Lower leg skin (tissue), 3 donors: ENCODE results near the gene ETS1.

Source experiments
- CTCF ChIP-seq, 3 donors: fragments of 450-650 bp; IDR thresholded peaks; one replicate each; pipeline ENCODE4 v1.5.1; 2016; ENCODE audit warnings: antibody characterized with exemption in 3 of 3, mild to moderate bottlenecking in 3 of 3, moderate library complexity in 2 of 3
- POLR2A ChIP-seq, 2 donors: fragments of 450-650 bp; IDR thresholded peaks; one replicate each; pipeline ENCODE4 v1.6.1; 2016 to 2017; ENCODE audit warnings: antibody characterized with exemption in 2 of 2, mild to moderate bottlenecking in 1 of 2, moderate library complexity in 1 of 2

GRCh38 chr11:128569291-128569690 lies 18.1 kb downstream of the ETS1 start:
- TF ChIP-seq POLR2A (IDR thresholded peaks at IDR 0.05): no peak
- TF ChIP-seq CTCF (IDR thresholded peaks at IDR 0.05): no peak
